ENCODE results near the gene PDLIM1.

GRCh38 chr10:95291365-95292039 lies 699 bp upstream of the PDLIM1 start:
- no peak for TF ChIP-seq CTCF (IDR thresholded peaks at IDR 0.05)
- TF ChIP-seq ZFX (IDR thresholded peaks at IDR 0.05; ENCODE audit: borderline replicate concordance) = no peak
